ENCODE data around the gene TSPEAR. TPM values are rescaled to one million over a fixed set of nuclear protein-coding genes. Genes with fewer than 3 reads are reported as not detected.

The TSPEAR gene
- total RNA-seq, 1 donor from 2014 or later, result not detected

GRCh38 chr21:44653123-44653522 is 58.2 kb downstream of the TSPEAR start:
- H3K4me1 Mint-ChIP-seq (ENCODE audit: low read depth, unreplicated experiment), result no peaks in the 10 kb centered on the region
- no peak for TF ChIP-seq CTCF (IDR thresholded peaks at IDR 0.05; ENCODE audit: partially characterized antibody, unreplicated experiment)
- no peak overlapping the region for H3K4me3 Mint-ChIP-seq (ENCODE audit: unreplicated experiment)
- peaks cover 22% of the 10 kb centered on the region for H3K36me3 Mint-ChIP-seq (ENCODE audit: unreplicated experiment)
- peaks cover 4% of the 10 kb centered on the region for H3K27me3 Mint-ChIP-seq (ENCODE audit: unreplicated experiment)
- H3K9me3 Mint-ChIP-seq (ENCODE audit: unreplicated experiment), result peaks cover 16% of the 10 kb centered on the region
- no peak for DNase-seq
- no peak overlapping the region for H3K27ac Mint-ChIP-seq (ENCODE audit: unreplicated experiment)

- Mint-ChIP-seq H3K4me1 (ENCODE audit: low read depth, unreplicated experiment) (peaks cover 6% of the 10 kb centered on the region), H3K4me3 (ENCODE audit: unreplicated experiment) (no peak overlapping the region), H3K27me3 (ENCODE audit: unreplicated experiment) (peaks cover 9% of the 10 kb centered on the region), H3K36me3 (ENCODE audit: unreplicated experiment) (peaks cover 2% of the 10 kb centered on the region), H3K9me3 (ENCODE audit: unreplicated experiment) (peaks cover 19% of the 10 kb centered on the region), H3K27ac (ENCODE audit: unreplicated experiment) (no peak overlapping the region)
- no peak for TF ChIP-seq CTCF (IDR thresholded peaks at IDR 0.05; ENCODE audit: partially characterized antibody, unreplicated experiment)
- DNase-seq, result no peak
Measured at GRCh38 chr21:44650973-44651675, 60.2 kb downstream of the TSPEAR start.

GRCh38 chr21:44650265-44650972 is 61.0 kb downstream of the TSPEAR start:
- no peak for DNase-seq
- TF ChIP-seq CTCF (IDR thresholded peaks at IDR 0.05; ENCODE audit: partially characterized antibody, unreplicated experiment), result no peak
- H3K36me3 Mint-ChIP-seq (ENCODE audit: unreplicated experiment), result no peaks in the 10 kb centered on the region
- no peak overlapping the region for H3K27ac Mint-ChIP-seq (ENCODE audit: unreplicated experiment)
- no peak overlapping the region for H3K4me3 Mint-ChIP-seq (ENCODE audit: unreplicated experiment)
- peaks cover 6% of the 10 kb centered on the region for H3K4me1 Mint-ChIP-seq (ENCODE audit: low read depth, unreplicated experiment)
- H3K9me3 Mint-ChIP-seq (ENCODE audit: unreplicated experiment), result peaks cover 18% of the 10 kb centered on the region
- peaks cover 9% of the 10 kb centered on the region for H3K27me3 Mint-ChIP-seq (ENCODE audit: unreplicated experiment)

- Mint-ChIP-seq H3K9me3 (ENCODE audit: unreplicated experiment) (peaks cover 22% of the 10 kb centered on the region), H3K27ac (ENCODE audit: unreplicated experiment) (no peak overlapping the region), H3K36me3 (ENCODE audit: unreplicated experiment) (peaks cover 6% of the 10 kb centered on the region), H3K4me3 (ENCODE audit: unreplicated experiment) (no peak overlapping the region), H3K4me1 (ENCODE audit: low read depth, unreplicated experiment) (peaks cover 6% of the 10 kb centered on the region), H3K27me3 (ENCODE audit: unreplicated experiment) (peaks cover 9% of the 10 kb centered on the region)
- no peak for TF ChIP-seq CTCF (IDR thresholded peaks at IDR 0.05; ENCODE audit: partially characterized antibody, unreplicated experiment)
- no peak for DNase-seq
Measured at GRCh38 chr21:44649521-44650100, 61.8 kb downstream of the TSPEAR start.
